HFF-Myc (cell line): ENCODE data around the gene CCDC8.
"Not testable (repeated sequence)": the region's sequence is repeated elsewhere in the genome, so short reads cannot be mapped to it uniquely, and the experiment has no call there.

Source experiments
- DNase-seq: peaks from one replicate; pipeline ENCODE4 v3.0.0-alpha.2; 2011; ENCODE audit warnings: low read depth; ENCODE audit errors: extremely low read depth
- H3K4me3 ChIP-seq: replicated peaks from 2 replicates; pipeline ENCODE4 v1.5.1; 2011; ENCODE audit warnings: low read depth, mild to moderate bottlenecking, control low read depth, low read length
- TF ChIP-seq, protein P1 (sequence below): IDR thresholded peaks from 2 replicates; pipeline ENCODE4 v1.5.1; 2012; ENCODE audit warnings: mild to moderate bottlenecking, low read depth, low read length, control low read depth; ENCODE audit errors: missing control alignments

Gene CCDC8

DNA sequence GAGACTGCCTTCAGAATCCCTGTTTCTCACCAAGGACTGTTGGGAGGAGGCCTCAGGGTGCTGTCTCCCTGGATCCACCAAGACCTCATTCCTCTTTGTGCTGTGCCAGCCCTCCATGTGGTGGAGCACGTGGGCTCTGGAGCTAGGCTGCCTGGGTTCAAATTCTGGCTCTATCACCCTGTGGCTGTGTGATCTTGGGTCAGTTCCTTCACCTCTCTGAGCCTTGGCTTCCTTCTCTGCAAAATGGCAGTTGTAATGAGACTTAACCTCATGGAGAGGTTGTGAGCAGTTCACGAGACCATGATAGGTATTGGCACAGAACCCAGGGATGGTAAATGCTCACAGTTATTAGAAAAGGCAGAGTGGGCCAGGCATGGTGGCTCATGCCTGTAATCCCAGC lies 9.0 kb upstream of the CCDC8 start:
- H3K4me3 ChIP-seq, result no peak overlapping the region
- TF ChIP-seq, protein P1, sequence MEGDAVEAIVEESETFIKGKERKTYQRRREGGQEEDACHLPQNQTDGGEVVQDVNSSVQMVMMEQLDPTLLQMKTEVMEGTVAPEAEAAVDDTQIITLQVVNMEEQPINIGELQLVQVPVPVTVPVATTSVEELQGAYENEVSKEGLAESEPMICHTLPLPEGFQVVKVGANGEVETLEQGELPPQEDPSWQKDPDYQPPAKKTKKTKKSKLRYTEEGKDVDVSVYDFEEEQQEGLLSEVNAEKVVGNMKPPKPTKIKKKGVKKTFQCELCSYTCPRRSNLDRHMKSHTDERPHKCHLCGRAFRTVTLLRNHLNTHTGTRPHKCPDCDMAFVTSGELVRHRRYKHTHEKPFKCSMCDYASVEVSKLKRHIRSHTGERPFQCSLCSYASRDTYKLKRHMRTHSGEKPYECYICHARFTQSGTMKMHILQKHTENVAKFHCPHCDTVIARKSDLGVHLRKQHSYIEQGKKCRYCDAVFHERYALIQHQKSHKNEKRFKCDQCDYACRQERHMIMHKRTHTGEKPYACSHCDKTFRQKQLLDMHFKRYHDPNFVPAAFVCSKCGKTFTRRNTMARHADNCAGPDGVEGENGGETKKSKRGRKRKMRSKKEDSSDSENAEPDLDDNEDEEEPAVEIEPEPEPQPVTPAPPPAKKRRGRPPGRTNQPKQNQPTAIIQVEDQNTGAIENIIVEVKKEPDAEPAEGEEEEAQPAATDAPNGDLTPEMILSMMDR, result no peak
- DNase-seq, result no peak

GRCh38 chr19:46420056-46420455 lies 6.7 kb upstream of the CCDC8 start:
- no peak overlapping the region for H3K4me3 ChIP-seq
- DNase-seq, result no peak
- TF ChIP-seq, protein P1, result no peak

GRCh38 chr19:46415804-46416709 lies 2.7 kb upstream of the CCDC8 start:
- DNase-seq, result peak; percentile 52
- peak overlapping the region; percentile 32 for H3K4me3 ChIP-seq

DNA sequence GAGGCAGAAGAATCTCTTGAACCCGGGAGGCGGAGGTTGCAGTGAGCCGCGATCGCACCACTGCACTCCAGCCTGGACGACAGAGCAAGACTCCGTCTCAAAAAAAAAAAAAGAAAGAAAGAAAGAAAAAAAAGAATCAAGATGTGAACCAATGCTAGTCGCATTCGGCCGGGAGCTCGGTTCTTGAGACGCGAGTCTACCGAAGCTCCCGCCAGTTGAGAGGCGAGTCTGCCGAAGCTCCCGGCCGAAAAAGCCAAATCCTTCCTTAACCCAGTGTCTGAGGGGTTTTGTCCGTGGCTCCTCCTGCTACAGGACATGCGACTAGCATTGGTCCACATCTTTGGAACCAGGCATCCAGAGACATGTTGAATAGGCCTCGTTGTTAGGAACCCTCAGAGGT lies 1.5 kb upstream of the CCDC8 start:
- not testable (repeated sequence) for H3K4me3 ChIP-seq, DNase-seq

GRCh38 chr19:46412650-46413261 lies 608 bp downstream of the CCDC8 start:
- H3K4me3 ChIP-seq, result peak overlapping the region; percentile 72
- TF ChIP-seq, protein P1, result no peak
- DNase-seq, result no peak

- H3K4me3 ChIP-seq, result peak overlapping the region; percentile 72
- TF ChIP-seq, protein P1, result no peak
- no peak for DNase-seq
These were observed 1.3 kb downstream of the CCDC8 start for GRCh38 chr19:46411925-46412649.

- no peak for DNase-seq
- TF ChIP-seq, protein P1, result no peak
- H3K4me3 ChIP-seq, result peak overlapping the region; percentile 72
These were observed 2.1 kb downstream of the CCDC8 start for GRCh38 chr19:46411088-46411924.
